MCF 10A (cell line): ENCODE results near the gene NOXO1. TPM values are rescaled to one million over a fixed set of nuclear protein-coding genes. Genes with fewer than 3 reads are reported as not detected.

Experiments used
- BruUV-seq: library from RNA; stranded (reverse); fragments of 400-500 nt; replicated peaks from 2 replicates; lab custom pipeline; 2021; lab: Mats Ljungman, UMichigan
- CTCF ChIA-PET: fragments of 300-600 bp; sonication (Branson Sonifier 250); formaldehyde crosslinking; extraction: SDS; loops from one replicate; lab custom pipeline; 2021; ENCODE audit warnings: antibody characterized with exemption, inconsistent platforms; lab: Yijun Ruan, JAX
- POLR2A ChIA-PET: fragments of 300-600, 350-650 bp; sonication (Branson Sonifier 250); formaldehyde crosslinking; extraction: SDS; loops from one replicate; lab custom pipeline; 2020; ENCODE audit warnings: antibody characterized with exemption, inconsistent platforms; lab: Yijun Ruan, JAX
- DNase-seq: peaks from one replicate; pipeline ENCODE4 v3.0.0-alpha.2; 2018; ENCODE audit not compliant: unreplicated experiment
- H3K27ac Mint-ChIP-seq: one replicate; pipeline ENCODE4 v1.8.0; 2022; ENCODE audit warnings: mild to moderate bottlenecking, low read depth, mixed read lengths; ENCODE audit not compliant: unreplicated experiment
- H3K27me3 Mint-ChIP-seq: one replicate; pipeline ENCODE4 v1.8.0; 2022; ENCODE audit warnings: mixed read lengths; ENCODE audit not compliant: insufficient read depth, unreplicated experiment
- H3K36me3 Mint-ChIP-seq: one replicate; pipeline ENCODE4 v1.8.0; 2022; ENCODE audit warnings: mild to moderate bottlenecking, moderate library complexity, mixed read lengths; ENCODE audit not compliant: insufficient read depth, unreplicated experiment
- H3K4me1 Mint-ChIP-seq: one replicate; pipeline ENCODE4 v1.8.0; 2022; ENCODE audit warnings: mixed read lengths; ENCODE audit not compliant: insufficient read depth, unreplicated experiment
- H3K4me3 Mint-ChIP-seq: one replicate; pipeline ENCODE4 v1.8.0; 2022; ENCODE audit warnings: mild to moderate bottlenecking, moderate library complexity, mixed read lengths; ENCODE audit not compliant: unreplicated experiment
- H3K9me3 Mint-ChIP-seq: one replicate; pipeline ENCODE4 v1.8.0; 2022; ENCODE audit warnings: mixed read lengths; ENCODE audit not compliant: unreplicated experiment
- intact Hi-C: fragments of 100-400 bp; cut with micrococcal nuclease; formaldehyde crosslinking; loops from 2 replicates; pipeline ENCODE4 v1.14.1; 2022
- total RNA-seq: library from RNA; stranded (reverse); gene quantifications from 2 replicates; pipeline ENCODE4 v1.2.3, GENCODE V29; 2022
- TF ChIP-seq, protein P1 (sequence below): fragments of 200-600 bp; IDR thresholded peaks from one replicate; pipeline ENCODE4 v1.8.0; 2022; ENCODE audit warnings: antibody characterized with exemption, mild to moderate bottlenecking; ENCODE audit not compliant: unreplicated experiment

The NOXO1 gene
- total RNA-seq, 1 experiment from 2014 or later, result 1.1 TPM

GRCh38 chr16:1974157-1975070 is 6.9 kb downstream of the NOXO1 start:
- TF ChIP-seq, protein P1, sequence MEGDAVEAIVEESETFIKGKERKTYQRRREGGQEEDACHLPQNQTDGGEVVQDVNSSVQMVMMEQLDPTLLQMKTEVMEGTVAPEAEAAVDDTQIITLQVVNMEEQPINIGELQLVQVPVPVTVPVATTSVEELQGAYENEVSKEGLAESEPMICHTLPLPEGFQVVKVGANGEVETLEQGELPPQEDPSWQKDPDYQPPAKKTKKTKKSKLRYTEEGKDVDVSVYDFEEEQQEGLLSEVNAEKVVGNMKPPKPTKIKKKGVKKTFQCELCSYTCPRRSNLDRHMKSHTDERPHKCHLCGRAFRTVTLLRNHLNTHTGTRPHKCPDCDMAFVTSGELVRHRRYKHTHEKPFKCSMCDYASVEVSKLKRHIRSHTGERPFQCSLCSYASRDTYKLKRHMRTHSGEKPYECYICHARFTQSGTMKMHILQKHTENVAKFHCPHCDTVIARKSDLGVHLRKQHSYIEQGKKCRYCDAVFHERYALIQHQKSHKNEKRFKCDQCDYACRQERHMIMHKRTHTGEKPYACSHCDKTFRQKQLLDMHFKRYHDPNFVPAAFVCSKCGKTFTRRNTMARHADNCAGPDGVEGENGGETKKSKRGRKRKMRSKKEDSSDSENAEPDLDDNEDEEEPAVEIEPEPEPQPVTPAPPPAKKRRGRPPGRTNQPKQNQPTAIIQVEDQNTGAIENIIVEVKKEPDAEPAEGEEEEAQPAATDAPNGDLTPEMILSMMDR, result no peak
- Mint-ChIP-seq H3K27me3 (no peaks in the 10 kb centered on the region), H3K4me3 (no peak overlapping the region), H3K9me3 (no peaks in the 10 kb centered on the region), H3K27ac (no peak overlapping the region), H3K4me1 (peaks cover 13% of the 10 kb centered on the region), H3K36me3 (peaks cover 25% of the 10 kb centered on the region)
- intact Hi-C loops, result no loop called here
- DNase-seq, result no peak
- ChIA-PET POLR2A (interaction anchor here (1.1 to 1.5 kb wide), 3 partner anchors 9 to 10 kb away, joined by 6 to 9 read pairs (median 6); partner anchors contain the start of gene RPS2), CTCF (interaction anchor here (1.3 kb wide), 1 partner anchor 11 kb away, joined by 3 read pairs; no protein-coding TSS in a partner anchor)
- BruUV-seq, result no TSS peak

GRCh38 chr16:1973461-1974156 is 7.7 kb downstream of the NOXO1 start:
- CTCF ChIA-PET, result interaction anchor here (0.8 to 1.3 kb wide), 2 partner anchors 9 to 10 kb away, joined by 3 read pairs; no protein-coding TSS in a partner anchor
- H3K4me3 Mint-ChIP-seq, result peak overlapping the region; percentile 92
- TF ChIP-seq, protein P1, result no peak
- no peak overlapping the region for H3K27ac Mint-ChIP-seq
- no peaks in the 10 kb centered on the region for H3K9me3 Mint-ChIP-seq
- intact Hi-C loops, result no loop called here
- DNase-seq, result no peak
- peaks cover 21% of the 10 kb centered on the region for H3K36me3 Mint-ChIP-seq
- BruUV-seq, result no TSS peak
- peaks cover 13% of the 10 kb centered on the region for H3K4me1 Mint-ChIP-seq
- no peaks in the 10 kb centered on the region for H3K27me3 Mint-ChIP-seq
- POLR2A ChIA-PET, result interaction anchor here (0.9 to 1.5 kb wide), 2 partner anchors 9 to 10 kb away, joined by 3 to 9 read pairs; partner anchors contain the start of genes GFER and RPS2

DNA sequence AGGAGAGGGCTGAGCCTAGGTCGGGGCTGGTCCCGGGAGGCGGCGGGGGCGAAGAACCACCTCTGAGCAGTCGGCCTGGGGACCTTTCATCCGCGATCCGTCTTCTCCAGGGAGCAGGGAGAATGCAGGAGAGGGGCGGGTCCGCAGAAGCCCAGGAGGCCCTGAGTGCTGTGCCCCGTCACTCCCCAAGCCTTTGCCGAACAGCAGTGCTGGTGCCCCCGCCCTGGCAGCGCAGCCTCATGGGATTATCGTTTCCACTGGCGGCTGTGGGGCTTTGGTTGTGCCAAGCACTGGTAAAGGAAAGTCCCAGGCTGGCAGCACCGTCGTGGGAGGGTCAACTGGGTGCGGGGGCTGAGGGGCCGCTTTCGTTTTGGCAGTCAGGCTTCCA is 8.8 kb downstream of the NOXO1 start:
- TF ChIP-seq, protein P1, result no peak
- peaks cover 13% of the 10 kb centered on the region for H3K4me1 Mint-ChIP-seq
- H3K27ac Mint-ChIP-seq, result peak overlapping the region; percentile 84
- peaks cover 14% of the 10 kb centered on the region for H3K36me3 Mint-ChIP-seq
- ChIA-PET CTCF (interaction anchor here (0.7 to 0.8 kb wide), 2 partner anchors 10 to 107 kb away, joined by 3 to 5 read pairs; no protein-coding TSS in a partner anchor), POLR2A (interaction anchor here (0.9 to 2.7 kb wide), 14 partner anchors 8 to 190 kb away, joined by 3 to 35 read pairs (median 8); partner anchors contain the start of genes GFER, NDUFB10, NTHL1 and NUBP2)
- intact Hi-C loops, result no loop called here
- H3K27me3 Mint-ChIP-seq, result no peaks in the 10 kb centered on the region
- H3K4me3 Mint-ChIP-seq, result peak overlapping the region; percentile 92
- DNase-seq, result no peak
- no peaks in the 10 kb centered on the region for H3K9me3 Mint-ChIP-seq
- BruUV-seq, result no TSS peak
